Ovary (tissue), 9 donors: ENCODE results near the gene KCNAB3. TPM values are rescaled to one million over a fixed set of nuclear protein-coding genes. Genes with fewer than 3 reads are reported as not detected.

Experiments
- DNase-seq, 5 donors: peaks; one replicate each; pipeline ENCODE4 v3.0.0-alpha.2; 2019 to 2020
- H3K27ac ChIP-seq, 2 donors: fragments of 200-600 bp; one replicate each; pipeline versions ENCODE4 v1.5.1 to v1.8.0; 2019 to 2022
- H3K27me3 ChIP-seq: fragments of 200-600 bp; one replicate; pipeline ENCODE4 v1.8.0; 2022
- H3K36me3 ChIP-seq: fragments of 200-600 bp; sonication (generic); one replicate; pipeline ENCODE4 v1.5.1; 2019
- H3K4me1 ChIP-seq: one replicate; pipeline ENCODE4 v1.8.1; 2013; ENCODE audit warnings: mild to moderate bottlenecking, moderate library complexity; ENCODE audit not compliant: insufficient read depth
- H3K4me3 ChIP-seq: fragments of 200-600 bp; sonication (generic); one replicate; pipeline ENCODE4 v1.5.1; 2017
- H3K9me3 ChIP-seq, 2 donors: fragments of 200-600 bp in 1 of 2; sonication (generic) in 1 of 2; one replicate each; pipeline versions ENCODE4 v1.5.1 to v1.8.1; 2013 to 2019; ENCODE audit warnings: mild to moderate bottlenecking in 1 of 2, moderate library complexity in 1 of 2
- CTCF ChIP-seq, 3 donors: fragments of 450-650 bp in 2 of 3; fragments of 200-600 bp in 1 of 3; IDR thresholded peaks; one replicate each; pipeline versions ENCODE4 v1.5.1 to v1.8.0; 2016 to 2022; ENCODE audit warnings: antibody characterized with exemption in 3 of 3, mild to moderate bottlenecking in 1 of 3
- EP300 ChIP-seq: sonication (generic); formaldehyde crosslinking; IDR thresholded peaks from one replicate; pipeline ENCODE4 v1.6.1; 2017; ENCODE audit warnings: antibody characterized with exemption
- POLR2A ChIP-seq: fragments of 450-650 bp; IDR thresholded peaks from one replicate; pipeline ENCODE4 v1.6.1; 2017; ENCODE audit warnings: antibody characterized with exemption, mild to moderate bottlenecking, moderate library complexity
- WGBS, 3 donors: extraction: QIAGEN DNeasy Blood & Tissue Kit in 1 of 3; methylation state at CpG; one replicate each; pipeline versions ENCODE4 v1.1.5 to v1.1.7; 2013 to 2017; 5-methylcytosine and 5-hydroxymethylcytosine counted together
- intact Hi-C, 4 donors: fragments of 100-400 bp; cut with DNase I; formaldehyde crosslinking; loops; one replicate each; pipeline versions ENCODE4 v1.11.0 to v1.15.1; 2022 to 2023
- polyA plus RNA-seq, 2 donors: library from polyadenylated mRNA; stranded (reverse); fragments of 200-250 nt in 1 of 2; fragments of 350-450 nt in 1 of 2; fragmentation: Illumina TruSeq in 1 of 2; extraction: RNeasy Lipid Tissue Mini Kit (QIAGEN cat#74804) in 1 of 2; gene quantifications; one replicate each; pipeline ENCODE4 v1.2.3, GENCODE V29; 2013 to 2014
- total RNA-seq, 7 donors: library from RNA; depleted of rRNA in 2 of 7; stranded (reverse); fragments of >200 nt in 2 of 7; fragmentation: NEBNext Ultra II Directional in 3 of 7; extraction: Animal tissue kit (Norgen Biotek cat#: 25700) in 3 of 7; gene quantifications; one replicate each; pipeline versions ENCODE4 v1.1.0 to v1.2.4, GENCODE V29; 2016 to 2023
- donor health status: DM: no; HTN: no; CAD: no; lungs with moderate emphysema.
- donor health status: DM: no; HTN: no; CAD: no.
- donor health status: Bipolar disorder and iron deficiency.
- donor health status: DM: yes; HTN: yes; CAD: no.
- donor health status: DM: no; HTN: no; CAD: no.
- donor health status: DM: yes; HTN: yes; CAD: no.

The KCNAB3 gene
- total and polyA plus RNA-seq, 9 donors = 0.48 to 5.9 (median 2.2) TPM

GRCh38 chr17:7945651-7946050 is 16.0 kb upstream of the KCNAB3 start:
- no peaks in the 10 kb centered on the region for H3K27me3 ChIP-seq
- no peak for DNase-seq
- intact Hi-C loops = no loop called here

GRCh38 chr17:7944326-7944725 is 14.7 kb upstream of the KCNAB3 start:
- Histone ChIP-seq H3K9me3 (no peaks in the 10 kb centered on the region), H3K27me3 (no peaks in the 10 kb centered on the region), H3K4me3 (no peak overlapping the region), H3K36me3 (no peaks in the 10 kb centered on the region), H3K27ac (no peak overlapping the region), H3K4me1 (no peaks in the 10 kb centered on the region)
- intact Hi-C loops = no loop called here
- TF ChIP-seq EP300 (no peak), CTCF (IDR thresholded peaks at IDR 0.05) (no peak), POLR2A (no peak)
- 89 to 96% (median 93%) methylated on average over 9 of the region's 9 CpGs for WGBS, 3 donors
- no peak for DNase-seq

More at GRCh38 chr17:7945651-7946050, 16.0 kb upstream of the KCNAB3 start:
- Histone ChIP-seq H3K27ac (no peak overlapping the region), H3K4me1 (no peaks in the 10 kb centered on the region), H3K36me3 (no peaks in the 10 kb centered on the region), H3K9me3 (no peaks in the 10 kb centered on the region), H3K4me3 (no peak overlapping the region)
- TF ChIP-seq EP300 = no peak
- no peak for TF ChIP-seq POLR2A
- no peak for TF ChIP-seq CTCF (IDR thresholded peaks at IDR 0.05)
- WGBS, 3 donors = 75 to 87% (median 85%) methylated on average over 7 of the region's 7 CpGs

GRCh38 chr17:7943291-7943690 is 13.6 kb upstream of the KCNAB3 start:
- no peaks in the 10 kb centered on the region for H3K36me3 ChIP-seq
- TF ChIP-seq CTCF (IDR thresholded peaks at IDR 0.05) = no peak
- TF ChIP-seq EP300 = no peak
- TF ChIP-seq POLR2A = no peak
- H3K9me3 ChIP-seq = no peaks in the 10 kb centered on the region
- H3K27me3 ChIP-seq = no peaks in the 10 kb centered on the region
- 85 to 92% (median 90%) methylated on average over 13 of the region's 13 CpGs for WGBS, 3 donors
- H3K4me3 ChIP-seq = no peak overlapping the region
- no peak for DNase-seq
- intact Hi-C loops = no loop called here
- H3K4me1 ChIP-seq = no peaks in the 10 kb centered on the region
- no peak overlapping the region for H3K27ac ChIP-seq

- intact Hi-C loops = no loop called here
- H3K27me3 ChIP-seq = no peaks in the 10 kb centered on the region
- DNase-seq = no peak
- TF ChIP-seq CTCF (IDR thresholded peaks at IDR 0.05) (no peak), POLR2A (no peak), EP300 (no peak)
- no peak overlapping the region for H3K4me3 ChIP-seq
- WGBS, 3 donors = 88 to 93% (median 89%) methylated on average over 6 of the region's 6 CpGs
- no peaks in the 10 kb centered on the region for H3K4me1 ChIP-seq
- no peaks in the 10 kb centered on the region for H3K36me3 ChIP-seq
- H3K9me3 ChIP-seq = no peaks in the 10 kb centered on the region
- no peak overlapping the region for H3K27ac ChIP-seq
Observed at GRCh38 chr17:7940743-7941142, 11.1 kb upstream of the KCNAB3 start.
